MG63 (cell line): Measurements from ENCODE around the gene EPS8L3. TPM values are rescaled to one million over a fixed set of nuclear protein-coding genes. Genes with fewer than 3 reads are reported as not detected.
"Not testable (repeated sequence)": the region's sequence is repeated elsewhere in the genome, so short reads cannot be mapped to it uniquely, and the experiment has no call there.

Experiments
- DNase-seq: peaks from one replicate; pipeline ENCODE4 v3.0.0-alpha.2; 2020
- H3K27me3 ChIP-seq: fragments of 250-450 bp; sonication (Bioruptor Pico); 2 replicates; pipeline ENCODE4 v1.5.1; 2020; ENCODE audit warnings: mild to moderate bottlenecking, moderate library complexity
- H3K36me3 ChIP-seq: fragments of 250-450 bp; sonication (Bioruptor Pico); 2 replicates; pipeline ENCODE4 v1.5.1; 2020; ENCODE audit warnings: mild to moderate bottlenecking, moderate library complexity
- H3K4me3 ChIP-seq: fragments of 250-450 bp; sonication (Bioruptor Pico); 2 replicates; pipeline ENCODE4 v1.5.1; 2020; ENCODE audit warnings: mild to moderate bottlenecking, moderate library complexity
- H3K9me3 ChIP-seq: fragments of 250-450 bp; sonication (Bioruptor Pico); 2 replicates; pipeline ENCODE4 v1.5.1; 2020; ENCODE audit warnings: mild to moderate bottlenecking, moderate library complexity
- total RNA-seq: library from RNA; depleted of rRNA; stranded (reverse); fragments of >200 nt; shearing (Covaris generic); gene quantifications from 2 replicates; pipeline ENCODE4 v1.2.3, GENCODE V29; 2014; ENCODE audit warnings: low replicate concordance

EPS8L3 gene
- total RNA-seq, 1 experiment from 2014 or later = not detected

GRCh38 chr1:109771712-109772657 is 8.3 kb upstream of the EPS8L3 start:
- Histone ChIP-seq H3K9me3 (no peaks in the 10 kb centered on the region), H3K36me3 (no peaks in the 10 kb centered on the region), H3K27me3 (no peaks in the 10 kb centered on the region), H3K4me3 (no peak overlapping the region)
- peak; percentile 9 for DNase-seq

- Histone ChIP-seq H3K9me3 (no peaks in the 10 kb centered on the region), H3K36me3 (no peaks in the 10 kb centered on the region), H3K4me3 (no peak overlapping the region), H3K27me3 (no peaks in the 10 kb centered on the region)
- peak; percentile 7 for DNase-seq
These were observed 6.8 kb upstream of the EPS8L3 start for GRCh38 chr1:109770331-109771095.

GRCh38 chr1:109769330-109770078 is 5.8 kb upstream of the EPS8L3 start:
- Histone ChIP-seq H3K36me3 (no peaks in the 10 kb centered on the region), H3K27me3 (no peaks in the 10 kb centered on the region), H3K9me3 (no peaks in the 10 kb centered on the region), H3K4me3 (no peak overlapping the region)
- peak; percentile 86 for DNase-seq

- DNase-seq = peak; percentile 0
- Histone ChIP-seq H3K9me3 (no peaks in the 10 kb centered on the region), H3K4me3 (no peak overlapping the region), H3K36me3 (no peaks in the 10 kb centered on the region), H3K27me3 (no peaks in the 10 kb centered on the region)
These were observed 5.1 kb upstream of the EPS8L3 start for GRCh38 chr1:109768820-109769219.

- no peak overlapping the region for H3K4me3 ChIP-seq
- no peaks in the 10 kb centered on the region for H3K36me3 ChIP-seq
- H3K9me3 ChIP-seq = no peaks in the 10 kb centered on the region
- DNase-seq = peak; percentile 2
- H3K27me3 ChIP-seq = no peaks in the 10 kb centered on the region
These were observed 4.6 kb upstream of the EPS8L3 start for GRCh38 chr1:109768335-109768650.

GRCh38 chr1:109767637-109768334 is 4.1 kb upstream of the EPS8L3 start:
- DNase-seq = peak; percentile 0
- no peaks in the 10 kb centered on the region for H3K27me3 ChIP-seq
- no peaks in the 10 kb centered on the region for H3K36me3 ChIP-seq
- no peak overlapping the region for H3K4me3 ChIP-seq
- no peaks in the 10 kb centered on the region for H3K9me3 ChIP-seq

GRCh38 chr1:109766991-109767636 is 3.4 kb upstream of the EPS8L3 start:
- not testable (repeated sequence) for H3K27me3 ChIP-seq, DNase-seq, H3K4me3 ChIP-seq, H3K36me3 ChIP-seq, H3K9me3 ChIP-seq

GRCh38 chr1:109765896-109766615 is 2.3 kb upstream of the EPS8L3 start:
- Histone ChIP-seq H3K27me3 (no peaks in the 10 kb centered on the region), H3K36me3 (no peaks in the 10 kb centered on the region), H3K9me3 (no peaks in the 10 kb centered on the region), H3K4me3 (no peak overlapping the region)
- no peak for DNase-seq

- H3K36me3 ChIP-seq = no peaks in the 10 kb centered on the region
These were observed 1.7 kb upstream of the EPS8L3 start for GRCh38 chr1:109765483-109765815.

GRCh38 chr1:109764561-109765482 is 1.1 kb upstream of the EPS8L3 start:
- H3K4me3 ChIP-seq = no peak overlapping the region
- H3K36me3 ChIP-seq = no peaks in the 10 kb centered on the region
- no peaks in the 10 kb centered on the region for H3K27me3 ChIP-seq
- no peaks in the 10 kb centered on the region for H3K9me3 ChIP-seq
- no peak for DNase-seq

More at GRCh38 chr1:109765483-109765815, 1.7 kb upstream of the EPS8L3 start:
- Histone ChIP-seq H3K27me3 (no peaks in the 10 kb centered on the region), H3K4me3 (no peak overlapping the region), H3K9me3 (no peaks in the 10 kb centered on the region)
- DNase-seq = no peak

- Histone ChIP-seq H3K36me3 (no peaks in the 10 kb centered on the region), H3K27me3 (no peaks in the 10 kb centered on the region), H3K9me3 (no peaks in the 10 kb centered on the region), H3K4me3 (no peak overlapping the region)
- no peak for DNase-seq
These were observed 690 bp downstream of the EPS8L3 start for GRCh38 chr1:109762821-109763645.

- no peaks in the 10 kb centered on the region for H3K27me3 ChIP-seq
- no peak overlapping the region for H3K4me3 ChIP-seq
- H3K36me3 ChIP-seq = no peaks in the 10 kb centered on the region
- DNase-seq = no peak
- no peaks in the 10 kb centered on the region for H3K9me3 ChIP-seq
These were observed 1.6 kb downstream of the EPS8L3 start for GRCh38 chr1:109762039-109762585.

GRCh38 chr1:109761227-109762038 is 2.3 kb downstream of the EPS8L3 start:
- Histone ChIP-seq H3K36me3 (no peaks in the 10 kb centered on the region), H3K4me3 (no peak overlapping the region), H3K27me3 (no peaks in the 10 kb centered on the region), H3K9me3 (no peaks in the 10 kb centered on the region)
- DNase-seq = no peak
